Stimulated activated CD4-positive, alpha-beta T cell treated with anti-CD3 and anti-CD28 coated beads, Interleukin-12 subunit alpha, Interleukin-12 subunit beta, amount 100 ng/mL, for 4 hours (primary cell): ENCODE data around the gene SH3BP1.
"Not testable (repeated sequence)": the region's sequence is repeated elsewhere in the genome, so short reads cannot be mapped to it uniquely, and the experiment has no call there.

Experiments used
- DNase-seq: peaks from one replicate; pipeline ENCODE4 v3.0.0-alpha.2; 2020

Gene SH3BP1, protein sequence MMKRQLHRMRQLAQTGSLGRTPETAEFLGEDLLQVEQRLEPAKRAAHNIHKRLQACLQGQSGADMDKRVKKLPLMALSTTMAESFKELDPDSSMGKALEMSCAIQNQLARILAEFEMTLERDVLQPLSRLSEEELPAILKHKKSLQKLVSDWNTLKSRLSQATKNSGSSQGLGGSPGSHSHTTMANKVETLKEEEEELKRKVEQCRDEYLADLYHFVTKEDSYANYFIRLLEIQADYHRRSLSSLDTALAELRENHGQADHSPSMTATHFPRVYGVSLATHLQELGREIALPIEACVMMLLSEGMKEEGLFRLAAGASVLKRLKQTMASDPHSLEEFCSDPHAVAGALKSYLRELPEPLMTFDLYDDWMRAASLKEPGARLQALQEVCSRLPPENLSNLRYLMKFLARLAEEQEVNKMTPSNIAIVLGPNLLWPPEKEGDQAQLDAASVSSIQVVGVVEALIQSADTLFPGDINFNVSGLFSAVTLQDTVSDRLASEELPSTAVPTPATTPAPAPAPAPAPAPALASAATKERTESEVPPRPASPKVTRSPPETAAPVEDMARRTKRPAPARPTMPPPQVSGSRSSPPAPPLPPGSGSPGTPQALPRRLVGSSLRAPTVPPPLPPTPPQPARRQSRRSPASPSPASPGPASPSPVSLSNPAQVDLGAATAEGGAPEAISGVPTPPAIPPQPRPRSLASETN

GRCh38 chr22:37639070-37639760 lies at the start of gene SH3BP1:
Gene SH3BP1 (plus strand): TSS chr22:37639669. CDS start chr22:37639788, 119 bp downstream.
- peak; percentile 57 for DNase-seq

GRCh38 chr22:37591081-37591480 lies 48.4 kb upstream of the SH3BP1 start:
- DNase-seq: not testable (repeated sequence)

DNA sequence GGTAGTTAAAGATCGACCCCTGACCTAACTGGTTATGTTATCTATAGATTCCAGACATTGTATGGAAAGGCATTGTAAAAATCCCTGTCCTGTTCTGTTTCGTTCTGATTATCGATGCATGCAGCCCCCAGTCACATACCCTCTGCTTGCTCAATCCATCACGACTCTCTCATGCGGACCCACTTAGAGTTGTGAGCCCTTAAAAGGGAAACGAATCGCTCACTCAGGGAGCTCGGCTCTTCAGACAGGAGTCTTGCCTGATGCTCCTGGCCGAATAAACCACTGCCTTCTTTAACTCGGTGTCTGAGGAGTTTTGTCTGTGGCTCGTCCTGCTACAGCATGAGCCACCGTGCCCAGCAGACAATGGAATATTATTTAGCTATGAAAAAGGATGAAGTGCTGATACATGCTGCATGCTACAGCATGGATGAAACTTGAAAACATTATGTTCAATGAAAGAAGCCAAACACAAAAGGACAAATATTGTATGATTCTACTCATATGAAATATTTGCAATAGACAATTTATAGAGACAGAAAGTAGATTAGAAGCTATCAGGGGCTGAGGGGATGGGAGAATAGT lies 47.6 kb upstream of the SH3BP1 start:
- no peak for DNase-seq

DNA sequence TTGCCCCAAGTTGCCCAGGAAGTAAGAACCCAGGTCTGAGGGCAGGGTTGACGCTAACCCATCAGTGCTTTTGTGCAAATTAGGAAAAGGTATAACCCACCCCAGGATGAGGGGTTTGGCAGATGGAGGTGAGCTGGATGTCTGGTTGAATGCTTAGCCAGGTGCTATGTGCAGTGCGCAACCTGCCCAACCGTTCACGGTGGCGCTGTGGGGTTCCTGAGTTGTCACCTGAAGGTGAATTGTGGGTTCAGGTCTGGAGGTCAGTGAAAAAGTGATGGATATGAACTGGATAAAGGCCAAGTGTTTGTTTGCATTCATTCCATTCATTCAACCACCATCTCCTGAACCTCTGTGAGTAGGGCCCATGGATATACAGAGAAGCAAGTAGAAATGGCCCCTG lies 45.2 kb upstream of the SH3BP1 start:
- DNase-seq: no peak

DNA sequence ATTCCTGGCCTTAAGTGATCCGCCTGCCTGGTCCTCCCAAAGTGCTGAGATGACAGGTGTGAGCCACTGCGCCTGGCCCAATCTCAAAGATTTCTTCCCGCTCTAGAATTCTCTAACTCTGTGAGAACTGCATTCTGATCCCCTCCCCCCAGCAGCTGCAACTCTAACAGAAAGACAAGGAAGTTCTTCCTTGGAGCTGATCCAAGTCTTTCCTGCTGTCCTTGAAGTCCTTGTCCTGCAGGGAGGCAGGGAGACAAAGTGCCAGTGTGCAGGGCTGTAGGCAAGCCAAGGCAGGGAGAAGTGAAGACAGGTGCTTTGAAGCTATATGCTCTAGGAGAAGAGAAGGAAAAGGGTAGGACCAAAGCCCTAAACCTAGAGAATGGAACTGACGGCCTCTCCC lies 40.3 kb upstream of the SH3BP1 start:
- no peak for DNase-seq

DNA sequence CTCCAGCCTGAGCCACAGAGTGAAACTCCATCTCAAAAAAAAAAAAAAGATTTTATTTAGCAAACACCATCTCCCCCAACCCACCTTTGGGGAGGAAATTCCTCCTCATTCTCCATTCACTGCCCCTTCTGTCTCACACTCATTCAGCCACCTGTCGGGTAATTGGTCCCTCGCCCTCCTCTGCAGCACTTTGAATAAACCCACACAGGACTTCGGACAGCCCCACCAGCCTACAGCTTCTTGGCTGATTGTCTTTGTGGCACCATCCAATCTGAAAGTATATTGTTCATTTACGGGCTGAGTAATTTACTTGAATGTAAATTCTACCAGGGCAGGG lies 38.3 kb upstream of the SH3BP1 start:
- no peak for DNase-seq

- no peak for DNase-seq
Measured at GRCh38 chr22:37601540-37602442, 37.7 kb upstream of the SH3BP1 start.

GRCh38 chr22:37602546-37603277 lies 36.8 kb upstream of the SH3BP1 start:
- DNase-seq: not testable (repeated sequence)

- no peak for DNase-seq
Measured at GRCh38 chr22:37604074-37604473, 35.4 kb upstream of the SH3BP1 start.

DNA sequence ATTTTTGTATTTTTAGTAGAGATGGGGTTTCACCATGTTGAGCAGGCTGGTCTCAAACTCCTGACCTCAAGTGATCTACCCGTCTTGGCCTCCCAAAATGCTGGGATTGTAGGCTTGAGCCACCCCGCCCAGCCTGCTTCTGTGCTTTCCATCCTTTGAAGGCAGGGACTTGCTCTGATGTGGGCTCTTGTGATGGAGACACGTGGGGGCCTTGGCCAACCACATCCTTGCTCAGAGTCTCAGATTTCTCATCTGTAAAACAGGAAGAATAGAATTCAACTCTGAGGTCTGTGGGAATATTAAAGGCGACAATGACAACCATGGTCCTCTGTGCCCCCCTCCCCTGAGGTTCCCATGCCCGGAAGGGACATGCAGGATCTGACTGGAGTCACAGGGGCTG lies 34.6 kb upstream of the SH3BP1 start:
- no peak for DNase-seq

GRCh38 chr22:37607010-37607934 lies 32.2 kb upstream of the SH3BP1 start:
- DNase-seq: peak; percentile 93

GRCh38 chr22:37607935-37608476 lies 31.5 kb upstream of the SH3BP1 start:
- DNase-seq: no peak

DNA sequence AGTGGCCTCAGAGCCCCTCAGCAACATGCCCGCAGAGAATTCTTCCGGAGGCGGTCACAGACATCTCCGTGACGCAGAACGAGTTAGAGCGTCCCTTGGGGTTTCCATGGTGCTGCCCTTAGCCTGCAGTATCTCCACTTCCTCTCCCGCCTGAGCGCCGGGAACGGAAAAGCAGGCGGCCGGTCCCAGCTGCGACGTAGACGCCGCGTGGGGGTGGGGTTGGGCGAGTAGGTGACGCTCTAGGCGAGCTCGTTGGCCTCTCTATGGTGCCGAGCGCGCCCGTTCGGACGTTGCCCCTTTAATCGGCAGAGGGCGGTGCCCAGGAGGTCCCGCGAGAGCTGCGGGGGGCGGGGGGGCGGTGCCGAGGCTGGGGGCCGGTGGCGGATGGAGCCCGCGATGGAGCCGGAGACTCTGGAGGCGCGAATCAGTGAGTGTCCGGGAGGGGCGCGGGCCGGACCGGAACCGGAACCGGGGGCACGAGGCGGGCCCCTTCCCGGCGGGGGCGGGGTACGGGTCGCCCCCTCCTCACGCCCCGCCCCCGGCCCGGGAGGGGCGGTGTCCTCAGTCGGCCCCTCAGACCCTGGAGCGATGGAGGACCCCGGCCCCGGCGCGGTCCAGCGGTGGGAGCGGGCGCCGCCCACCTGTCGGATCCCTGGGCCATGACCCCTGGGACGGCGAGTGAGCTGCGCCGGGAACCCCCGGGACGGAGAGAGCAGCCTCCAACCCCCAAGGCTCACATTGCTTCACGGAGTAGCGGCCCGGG lies 30.8 kb upstream of the SH3BP1 start, which contains the start of gene GGA1:
TSS of gene GGA1 (plus strand) at position 358 of the 763 bp plus-strand sequence. CDS start at position 385, 27 bp downstream.
- DNase-seq: peak; percentile 93

DNA sequence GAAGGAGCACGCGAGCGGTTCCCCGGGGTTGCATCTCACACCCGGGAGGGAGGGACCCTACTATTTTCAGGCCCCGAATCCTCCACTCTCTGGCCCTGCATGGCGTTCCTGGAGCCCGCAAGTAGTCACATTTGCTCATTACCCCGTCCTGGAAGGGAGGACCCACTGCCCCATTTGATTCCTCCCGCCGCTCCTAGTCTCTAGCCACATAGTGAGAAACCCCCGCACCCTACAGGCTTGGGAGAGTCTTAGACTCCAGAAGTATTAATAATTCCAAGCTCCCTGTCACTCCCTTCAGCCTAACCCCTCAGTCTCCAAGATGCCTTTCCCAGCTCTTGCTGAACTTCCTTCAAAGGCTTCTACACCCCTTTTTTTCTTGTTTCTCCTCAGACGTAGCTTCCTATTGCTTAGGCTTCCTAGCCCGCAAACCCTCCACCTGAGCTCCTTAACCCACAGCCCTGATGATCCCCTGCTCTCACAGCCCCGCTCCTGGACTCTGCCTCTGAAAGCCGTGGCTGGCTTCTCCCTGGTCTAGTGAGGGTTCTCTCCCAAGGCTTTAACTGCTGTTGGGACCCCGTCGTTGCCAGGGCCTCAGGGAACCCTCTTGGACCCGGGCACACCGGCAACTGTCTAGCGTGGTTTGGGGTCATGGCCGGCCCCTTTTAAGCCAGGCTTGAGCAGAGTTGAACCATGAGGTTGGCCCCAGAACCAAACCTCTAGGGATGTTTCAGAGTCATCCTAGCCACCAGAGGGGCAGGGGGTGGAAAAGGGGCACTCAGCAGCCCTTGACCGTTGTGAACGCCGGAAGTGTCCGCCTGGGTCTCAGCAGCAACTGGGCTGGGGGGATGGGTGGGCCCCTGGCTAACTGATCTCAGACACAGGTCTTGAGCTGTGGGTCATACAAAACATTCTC lies 30.0 kb upstream of the SH3BP1 start:
- no peak for DNase-seq

- not testable (repeated sequence) for DNase-seq
Measured at GRCh38 chr22:37610153-37610475, 29.4 kb upstream of the SH3BP1 start.

DNA sequence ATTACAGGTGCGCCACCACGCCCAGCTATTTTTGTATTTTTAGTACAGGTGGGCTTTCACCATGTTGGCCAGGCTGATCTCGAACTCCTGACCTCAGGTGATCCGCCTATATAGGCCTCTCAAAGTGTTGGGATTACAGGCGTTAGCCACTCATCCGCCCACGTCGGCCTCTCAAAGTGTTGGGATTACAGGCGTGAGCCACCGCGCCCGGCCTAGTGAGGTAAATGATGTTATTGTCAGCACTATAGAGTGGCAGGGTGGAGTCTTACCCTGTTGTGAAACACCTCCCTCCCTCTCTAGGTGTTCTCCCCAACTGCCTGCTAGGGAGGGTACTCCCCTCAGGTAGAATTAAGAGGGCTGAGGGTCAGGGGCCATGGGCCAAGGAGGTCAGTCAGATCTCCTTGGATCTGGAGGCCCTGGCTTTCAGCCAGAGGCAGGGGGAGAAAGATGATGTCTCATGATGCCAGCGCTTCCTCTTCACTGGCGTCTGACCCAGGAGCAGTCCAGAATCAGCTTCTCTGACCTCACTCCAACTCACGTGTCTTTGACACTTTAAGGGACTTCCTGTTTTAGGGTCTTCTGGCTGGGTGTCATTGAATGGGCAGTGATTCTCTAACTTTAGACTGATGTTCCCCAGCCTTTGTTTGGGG lies 28.9 kb upstream of the SH3BP1 start:
- no peak for DNase-seq

DNA sequence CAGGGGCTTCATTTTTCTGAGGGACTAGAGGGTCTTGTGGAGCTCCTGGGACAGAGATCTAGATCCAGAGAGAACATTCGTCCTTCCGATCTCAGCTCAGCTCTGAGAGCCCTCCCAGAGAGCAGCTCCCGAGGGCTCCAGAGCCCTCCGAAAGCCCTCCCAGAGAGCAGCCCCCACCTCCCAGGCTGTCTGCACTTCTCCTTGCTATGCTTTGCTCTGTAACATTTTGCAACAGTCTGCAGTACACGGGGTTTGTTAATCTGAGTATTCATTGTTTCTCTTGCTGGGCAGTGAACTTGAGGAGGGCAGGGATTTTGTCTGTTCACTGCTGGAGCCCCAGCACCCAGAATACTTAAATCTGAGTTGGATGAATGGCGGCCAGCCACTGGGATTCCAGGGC lies 28.3 kb upstream of the SH3BP1 start:
- DNase-seq: no peak
